ENCODE results near the gene RAB13.

The RAB13 gene

GRCh38 chr1:153968972-153969371 lies 17.2 kb downstream of the RAB13 start:
- Histone ChIP-seq H3K9me3 (ENCODE audit: insufficient read depth, low read length) (no peaks in the 10 kb centered on the region), H3K27ac (ENCODE audit: low read depth, low read length) (no peak overlapping the region), H4K20me1 (ENCODE audit: low read depth, low read length) (no peaks in the 10 kb centered on the region), H3K4me3 (ENCODE audit: insufficient read depth, low read length, poor library complexity, severe bottlenecking) (peak overlapping the region; percentile 64), H3K27me3 (ENCODE audit: low read length) (no peaks in the 10 kb centered on the region), H2AFZ (ENCODE audit: low read depth, low read length, severe bottlenecking) (no peak overlapping the region), H3F3A (ENCODE audit: insufficient read depth) (peaks cover 18% of the 10 kb centered on the region), H3K9me2 (replicated peaks; ENCODE audit: insufficient read depth, low read length) (no peaks in the 10 kb centered on the region), H3K36me3 (ENCODE audit: low read length) (no peaks in the 10 kb centered on the region), H3K9ac (ENCODE audit: low read length) (peak overlapping the region; percentile 83), H3K79me2 (ENCODE audit: insufficient read depth, low read length) (peaks cover 13% of the 10 kb centered on the region; the same call in 1 of the 2 replicates), H3K4me2 (ENCODE audit: low read depth, low read length, poor library complexity, severe bottlenecking) (peak overlapping the region; percentile 77)
- TF ChIP-seq EZH2phosphoT487 (conservative IDR thresholded peaks at IDR 0.05; ENCODE audit: low read length), result no peak
- TF ChIP-seq, protein P1, sequence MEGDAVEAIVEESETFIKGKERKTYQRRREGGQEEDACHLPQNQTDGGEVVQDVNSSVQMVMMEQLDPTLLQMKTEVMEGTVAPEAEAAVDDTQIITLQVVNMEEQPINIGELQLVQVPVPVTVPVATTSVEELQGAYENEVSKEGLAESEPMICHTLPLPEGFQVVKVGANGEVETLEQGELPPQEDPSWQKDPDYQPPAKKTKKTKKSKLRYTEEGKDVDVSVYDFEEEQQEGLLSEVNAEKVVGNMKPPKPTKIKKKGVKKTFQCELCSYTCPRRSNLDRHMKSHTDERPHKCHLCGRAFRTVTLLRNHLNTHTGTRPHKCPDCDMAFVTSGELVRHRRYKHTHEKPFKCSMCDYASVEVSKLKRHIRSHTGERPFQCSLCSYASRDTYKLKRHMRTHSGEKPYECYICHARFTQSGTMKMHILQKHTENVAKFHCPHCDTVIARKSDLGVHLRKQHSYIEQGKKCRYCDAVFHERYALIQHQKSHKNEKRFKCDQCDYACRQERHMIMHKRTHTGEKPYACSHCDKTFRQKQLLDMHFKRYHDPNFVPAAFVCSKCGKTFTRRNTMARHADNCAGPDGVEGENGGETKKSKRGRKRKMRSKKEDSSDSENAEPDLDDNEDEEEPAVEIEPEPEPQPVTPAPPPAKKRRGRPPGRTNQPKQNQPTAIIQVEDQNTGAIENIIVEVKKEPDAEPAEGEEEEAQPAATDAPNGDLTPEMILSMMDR (IDR thresholded peaks at IDR 0.05; ENCODE audit: insufficient read depth, low read length, poor library complexity, severe bottlenecking), result no peak

DNA sequence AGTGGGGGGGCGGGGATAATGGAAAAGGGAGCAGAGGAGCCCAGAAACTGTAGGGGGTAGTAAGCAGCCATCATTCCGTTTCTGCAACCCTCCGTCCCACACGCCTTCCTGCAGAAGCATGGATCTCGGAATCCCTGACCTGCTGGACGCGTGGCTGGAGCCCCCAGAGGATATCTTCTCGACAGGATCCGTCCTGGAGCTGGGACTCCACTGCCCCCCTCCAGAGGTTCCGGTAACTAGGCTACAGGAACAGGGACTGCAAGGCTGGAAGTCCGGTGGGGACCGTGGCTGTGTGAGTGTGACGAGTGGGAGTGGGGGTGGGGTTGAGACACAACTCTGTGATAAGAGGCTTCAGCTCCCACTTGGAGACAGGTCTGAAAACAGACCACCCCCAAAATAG lies 17.7 kb downstream of the RAB13 start:
- TF ChIP-seq, protein P1 (IDR thresholded peaks at IDR 0.05; ENCODE audit: insufficient read depth, low read length, poor library complexity, severe bottlenecking), result no peak
- TF ChIP-seq EZH2phosphoT487 (conservative IDR thresholded peaks at IDR 0.05; ENCODE audit: low read length), result no peak
- Histone ChIP-seq H2AFZ (ENCODE audit: low read depth, low read length, severe bottlenecking) (no peak overlapping the region), H3K27me3 (ENCODE audit: low read length) (no peaks in the 10 kb centered on the region), H3K27ac (ENCODE audit: low read depth, low read length) (no peak overlapping the region), H4K20me1 (ENCODE audit: low read depth, low read length) (no peaks in the 10 kb centered on the region), H3F3A (ENCODE audit: insufficient read depth) (peaks cover 18% of the 10 kb centered on the region), H3K4me2 (ENCODE audit: low read depth, low read length, poor library complexity, severe bottlenecking) (peak overlapping the region; percentile 77), H3K9me3 (ENCODE audit: insufficient read depth, low read length) (no peaks in the 10 kb centered on the region), H3K79me2 (ENCODE audit: insufficient read depth, low read length) (peaks cover 16% of the 10 kb centered on the region; the same call in 1 of the 2 replicates), H3K36me3 (ENCODE audit: low read length) (no peaks in the 10 kb centered on the region), H3K9me2 (replicated peaks; ENCODE audit: insufficient read depth, low read length) (no peaks in the 10 kb centered on the region), H3K4me3 (ENCODE audit: insufficient read depth, low read length, poor library complexity, severe bottlenecking) (peak overlapping the region; percentile 64), H3K9ac (ENCODE audit: low read length) (peak overlapping the region; percentile 83)

- H3K9me3 ChIP-seq (ENCODE audit: insufficient read depth, low read length), result no peaks in the 10 kb centered on the region
- peak overlapping the region; percentile 83 for H3K9ac ChIP-seq (ENCODE audit: low read length)
- TF ChIP-seq, protein P1 (IDR thresholded peaks at IDR 0.05; ENCODE audit: insufficient read depth, low read length, poor library complexity, severe bottlenecking), result no peak
- no peak for TF ChIP-seq EZH2phosphoT487 (conservative IDR thresholded peaks at IDR 0.05; ENCODE audit: low read length)
- H3F3A ChIP-seq (ENCODE audit: insufficient read depth), result peaks cover 19% of the 10 kb centered on the region
- H4K20me1 ChIP-seq (ENCODE audit: low read depth, low read length), result no peaks in the 10 kb centered on the region
- H3K4me2 ChIP-seq (ENCODE audit: low read depth, low read length, poor library complexity, severe bottlenecking), result peak overlapping the region; percentile 77
- H3K79me2 ChIP-seq (ENCODE audit: insufficient read depth, low read length), result peaks cover 19% of the 10 kb centered on the region; the same call in 1 of the 2 replicates
- no peaks in the 10 kb centered on the region for H3K9me2 ChIP-seq (replicated peaks; ENCODE audit: insufficient read depth, low read length)
- H3K27me3 ChIP-seq (ENCODE audit: low read length), result no peaks in the 10 kb centered on the region
- H3K27ac ChIP-seq (ENCODE audit: low read depth, low read length), result peak overlapping the region; percentile 91
- no peaks in the 10 kb centered on the region for H3K36me3 ChIP-seq (ENCODE audit: low read length)
- peak overlapping the region; percentile 64 for H3K4me3 ChIP-seq (ENCODE audit: insufficient read depth, low read length, poor library complexity, severe bottlenecking)
- peak overlapping the region; percentile 64 for H2AFZ ChIP-seq (ENCODE audit: low read depth, low read length, severe bottlenecking)
Observed at GRCh38 chr1:153968000-153968363, 18.2 kb downstream of the RAB13 start.
